ENCODE data around the gene SHISA2.

The SHISA2 gene

DNA sequence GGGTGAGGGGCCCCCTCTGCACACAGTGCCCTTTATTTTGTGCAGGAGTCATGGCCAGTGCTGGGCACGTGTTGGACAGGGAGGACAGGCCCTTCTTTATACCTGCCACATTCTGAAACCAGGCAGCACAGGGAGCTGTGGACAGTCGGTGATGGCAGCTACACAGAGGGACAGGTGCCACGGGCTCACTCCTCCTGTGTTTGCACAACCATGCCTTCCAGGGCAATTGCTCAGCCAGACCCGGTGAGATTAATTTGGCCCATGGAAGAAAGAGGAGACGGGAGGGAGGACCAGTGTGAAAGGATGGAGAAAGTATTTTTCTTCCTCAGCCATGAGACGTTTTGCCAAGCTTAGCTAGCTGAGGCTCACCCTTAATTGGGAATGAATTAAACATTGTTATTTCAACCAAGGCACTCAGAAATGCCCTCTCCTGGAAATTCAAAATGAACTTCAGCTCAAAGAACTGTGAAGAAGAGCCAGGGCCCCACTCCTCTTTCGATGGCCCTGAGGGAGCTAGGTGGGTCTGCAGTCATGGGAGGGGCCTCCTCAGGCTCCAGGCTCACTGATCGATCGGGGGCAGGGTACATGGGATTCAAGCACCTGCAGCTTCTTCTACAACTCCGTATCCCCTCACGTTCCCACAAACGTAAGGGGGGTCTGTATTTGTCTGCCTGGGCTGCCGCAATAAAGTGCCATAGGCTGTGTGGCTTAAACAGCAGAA lies 41.2 kb downstream of the SHISA2 start:
- no peak overlapping the region for H3K27ac ChIP-seq
- TF ChIP-seq, protein P1, sequence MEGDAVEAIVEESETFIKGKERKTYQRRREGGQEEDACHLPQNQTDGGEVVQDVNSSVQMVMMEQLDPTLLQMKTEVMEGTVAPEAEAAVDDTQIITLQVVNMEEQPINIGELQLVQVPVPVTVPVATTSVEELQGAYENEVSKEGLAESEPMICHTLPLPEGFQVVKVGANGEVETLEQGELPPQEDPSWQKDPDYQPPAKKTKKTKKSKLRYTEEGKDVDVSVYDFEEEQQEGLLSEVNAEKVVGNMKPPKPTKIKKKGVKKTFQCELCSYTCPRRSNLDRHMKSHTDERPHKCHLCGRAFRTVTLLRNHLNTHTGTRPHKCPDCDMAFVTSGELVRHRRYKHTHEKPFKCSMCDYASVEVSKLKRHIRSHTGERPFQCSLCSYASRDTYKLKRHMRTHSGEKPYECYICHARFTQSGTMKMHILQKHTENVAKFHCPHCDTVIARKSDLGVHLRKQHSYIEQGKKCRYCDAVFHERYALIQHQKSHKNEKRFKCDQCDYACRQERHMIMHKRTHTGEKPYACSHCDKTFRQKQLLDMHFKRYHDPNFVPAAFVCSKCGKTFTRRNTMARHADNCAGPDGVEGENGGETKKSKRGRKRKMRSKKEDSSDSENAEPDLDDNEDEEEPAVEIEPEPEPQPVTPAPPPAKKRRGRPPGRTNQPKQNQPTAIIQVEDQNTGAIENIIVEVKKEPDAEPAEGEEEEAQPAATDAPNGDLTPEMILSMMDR (conservative IDR thresholded peaks at IDR 0.05), result no peak

DNA sequence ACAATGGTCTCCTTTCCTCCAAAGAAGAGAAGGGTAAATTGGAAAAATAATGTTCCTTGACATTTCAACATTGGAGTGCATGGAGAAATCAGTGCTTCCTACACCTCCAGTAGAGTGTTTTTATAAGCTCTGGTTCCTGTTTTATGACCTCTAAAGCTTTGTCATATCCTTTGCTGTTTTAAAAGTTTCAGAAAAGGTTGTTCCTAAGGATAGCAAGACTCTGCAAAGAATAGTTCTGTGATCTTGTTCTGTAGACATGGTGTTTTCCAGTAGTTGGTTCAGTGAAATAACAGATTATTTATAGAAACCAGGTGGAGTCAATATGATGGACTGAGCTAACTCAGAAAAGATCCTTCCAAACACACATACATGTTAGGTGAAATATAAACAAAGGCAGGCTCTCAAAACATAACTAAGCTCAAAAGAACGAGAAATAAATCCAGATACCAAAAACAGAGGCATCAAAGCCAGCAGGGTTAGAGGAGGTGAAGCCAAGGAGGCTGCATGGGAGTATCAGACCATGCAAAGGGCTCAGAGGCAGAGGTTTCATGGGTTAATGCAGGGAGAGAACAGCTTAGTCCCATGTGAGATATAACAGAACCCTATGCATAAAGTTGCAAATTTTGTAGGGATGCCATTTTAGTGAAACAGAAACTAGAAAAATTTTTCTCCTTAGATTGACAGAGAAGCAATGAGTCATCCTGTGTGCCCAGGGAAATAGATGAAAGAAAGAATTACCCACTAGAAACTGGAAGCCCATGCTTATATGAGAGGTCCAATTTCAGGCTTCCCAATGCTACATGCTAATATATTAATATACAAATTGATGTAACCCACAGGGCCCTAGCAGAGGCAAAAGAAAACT lies 44.3 kb downstream of the SHISA2 start:
- TF ChIP-seq, protein P1 (conservative IDR thresholded peaks at IDR 0.05), result no peak

More for the DNA sequence above, 44.3 kb downstream of the SHISA2 start:
- H3K27ac ChIP-seq, result no peak overlapping the region
